ENCODE measurements around the gene PARP2.

The PARP2 gene

DNA sequence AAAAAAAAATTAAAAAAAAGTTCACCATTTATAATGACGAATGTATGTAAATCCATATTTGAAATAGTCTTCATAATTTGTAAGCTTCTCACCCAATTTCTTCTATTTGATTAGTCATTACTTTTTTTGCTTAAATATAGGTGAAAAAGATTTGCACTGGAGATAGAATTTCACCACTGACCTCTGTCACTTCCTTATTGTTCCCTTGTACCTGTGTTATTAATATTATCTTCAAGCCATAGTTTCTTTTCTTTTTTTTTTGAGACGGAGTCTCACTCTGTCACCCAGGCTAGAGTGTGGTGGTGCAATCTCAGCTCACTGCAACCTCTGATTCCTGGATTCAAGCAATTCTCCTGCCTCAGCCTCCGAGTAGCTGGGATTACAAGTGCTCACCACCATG is 54.1 kb downstream of the PARP2 start:
- no peak for DNase-seq

- DNase-seq: no peak
These were observed 57.1 kb downstream of the PARP2 start for GRCh38 chr14:20400589-20400964.

DNA sequence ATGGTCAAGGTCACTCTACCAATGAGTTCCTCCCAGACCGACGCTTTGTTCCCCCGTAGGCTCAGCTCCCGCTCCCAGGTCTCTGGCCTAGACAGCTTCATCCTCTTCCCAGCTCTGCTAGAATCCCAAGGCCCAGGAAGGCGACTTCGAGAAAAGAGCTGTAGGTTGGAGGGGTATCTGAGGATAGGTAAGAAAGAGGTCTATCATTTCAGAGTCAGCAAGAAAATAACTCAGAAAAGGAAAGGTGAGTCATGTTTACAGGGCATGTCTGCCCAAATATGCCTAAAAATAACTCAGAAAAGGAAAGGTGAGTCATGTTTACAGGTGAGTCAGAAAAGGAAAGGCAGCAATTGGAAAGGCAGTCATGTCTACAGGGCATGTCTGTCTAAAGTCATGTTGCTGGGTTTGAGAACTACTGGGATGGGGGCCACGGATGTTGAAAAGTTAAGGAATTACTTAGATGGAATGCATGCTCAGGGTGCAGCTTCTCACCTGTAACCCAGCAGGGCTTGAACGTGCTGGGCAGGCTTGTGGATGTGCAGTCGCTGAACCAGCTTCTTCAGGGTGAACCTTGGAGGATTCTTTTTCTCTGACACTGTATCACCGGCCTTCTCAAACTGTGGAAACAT is 57.6 kb downstream of the PARP2 start:
- no peak for DNase-seq

DNA sequence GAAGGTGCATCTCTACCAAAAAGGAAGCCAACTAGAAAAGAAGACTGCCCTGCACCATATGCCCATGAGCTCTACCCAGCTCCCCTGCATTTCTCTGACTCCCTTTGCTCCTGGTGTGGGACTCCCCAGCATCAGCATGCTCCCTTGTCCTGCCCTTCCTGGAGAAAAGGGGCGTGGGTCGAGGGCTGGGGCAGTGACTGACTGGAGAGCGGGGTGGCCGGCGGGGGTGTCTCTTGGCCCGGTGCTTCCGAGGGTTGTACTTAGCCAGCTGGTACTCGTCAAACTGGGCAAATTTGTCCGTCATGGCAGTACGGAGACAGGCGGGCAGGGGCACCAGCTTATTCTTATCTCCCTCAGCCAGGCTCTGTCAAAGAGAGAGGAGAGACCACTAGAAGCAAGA is 60.1 kb downstream of the PARP2 start:
- DNase-seq: no peak
